NT2/D1 (cell line): ENCODE measurements around the gene CCDC149.

Experiments
- SUZ12 ChIP-seq: IDR thresholded peaks from 2 replicates; pipeline ENCODE4 v1.6.1; 2011; ENCODE audit not compliant: insufficient read length, insufficient read depth; ENCODE audit errors: extremely low read depth
- YY1 ChIP-seq: IDR thresholded peaks from 2 replicates; pipeline ENCODE4 v1.6.1; 2011; ENCODE audit not compliant: insufficient read length, insufficient read depth

DNA sequence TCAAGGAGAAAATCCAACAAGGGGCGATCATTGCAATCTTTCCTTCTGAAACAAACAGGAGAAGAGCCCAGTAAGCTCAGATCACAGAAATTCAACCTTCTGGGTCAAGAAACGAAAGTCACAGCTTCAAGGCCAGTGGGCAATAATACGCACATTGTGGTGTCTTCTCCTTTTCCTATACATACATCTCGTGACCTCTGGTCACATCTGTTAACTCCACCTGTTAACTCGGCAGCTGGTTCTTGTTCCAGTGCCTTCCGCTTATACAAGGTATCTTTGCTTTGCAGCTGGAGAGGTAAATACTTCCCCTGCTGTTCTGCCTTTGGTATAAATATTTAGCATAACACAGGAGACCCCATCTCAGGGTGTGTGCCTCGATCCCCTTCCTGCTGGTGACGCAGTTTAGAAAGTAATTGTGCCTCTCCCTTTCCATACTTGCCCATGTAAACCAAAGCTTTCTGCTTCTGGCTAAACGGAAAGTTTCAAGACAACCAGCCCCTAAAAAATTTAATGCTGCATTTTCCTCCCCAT lies 45.0 kb downstream of the CCDC149 start:
- TF ChIP-seq YY1 (no peak), SUZ12 (no peak)
